Psoas muscle (tissue), 8 donors: ENCODE data around the gene OR11L1. TPM values are rescaled to one million over a fixed set of nuclear protein-coding genes. Genes with fewer than 3 reads are reported as not detected.

ENCODE experiments used
- ATAC-seq, 4 donors: fragments of 200-7000 bp; cut with Tn5 transposase; one replicate each; pipeline ENCODE4 v1.9.1; 2020; ENCODE audit warnings: moderate library complexity in 3 of 4, mild to moderate bottlenecking in 2 of 4
- DNase-seq, 2 donors: peaks; one replicate each; pipeline ENCODE4 v3.0.0-alpha.2; 2020
- H3K27ac ChIP-seq: fragments of 200-600 bp; one replicate; pipeline ENCODE4 v1.8.0; 2022
- H3K27me3 ChIP-seq, 3 donors: fragments of 200-600 bp in 1 of 3; one replicate each; pipeline versions ENCODE4 v1.6.1 to v1.8.0; 2013 to 2022; ENCODE audit warnings: low read length in 2 of 3, mild to moderate bottlenecking in 2 of 3, moderate library complexity in 1 of 3; ENCODE audit not compliant: insufficient read depth in 3 of 3
- H3K36me3 ChIP-seq, 2 donors: fragments of 200-600 bp in 1 of 2; one replicate each; pipeline versions ENCODE4 v1.6.1 to v1.8.0; 2013 to 2022; ENCODE audit warnings: low read depth in 1 of 2, mild to moderate bottlenecking in 1 of 2, moderate library complexity in 1 of 2; ENCODE audit not compliant: insufficient read depth in 1 of 2
- H3K4me1 ChIP-seq: fragments of 200-600 bp; one replicate; pipeline ENCODE4 v1.8.0; 2022
- H3K4me3 ChIP-seq: fragments of 200-600 bp; one replicate; pipeline ENCODE4 v1.8.0; 2022; ENCODE audit warnings: mild to moderate bottlenecking
- H3K9me3 ChIP-seq: fragments of 200-600 bp; one replicate; pipeline ENCODE4 v1.8.0; 2022
- CTCF ChIP-seq: fragments of 200-600 bp; IDR thresholded peaks from one replicate; pipeline ENCODE4 v1.8.0; 2022; ENCODE audit warnings: antibody characterized with exemption
- WGBS, 3 donors: extraction: QIAGEN DNeasy Blood & Tissue Kit; methylation state at CpG; one replicate each; pipeline versions ENCODE4 v1.1.6 to v1.1.7; 2013; 5-methylcytosine and 5-hydroxymethylcytosine counted together
- intact Hi-C, 2 donors: fragments of 100-400 bp; cut with DNase I; formaldehyde crosslinking; loops; one replicate each; pipeline versions ENCODE4 v1.11.0 to v1.14.2; 2022
- polyA plus RNA-seq, 3 donors: library from polyadenylated mRNA; stranded (reverse); fragments of 200-250 nt; gene quantifications; one replicate each; pipeline ENCODE4 v1.2.3, GENCODE V29; 2013
- total RNA-seq, 4 donors: library from RNA; stranded (reverse); fragmentation: NEBNext Ultra II Directional in 2 of 4; extraction: Animal tissue kit (Norgen Biotek cat#: 25700) in 2 of 4; gene quantifications; one replicate each; pipeline versions ENCODE4 v1.2.1 to v1.2.4, GENCODE V29; 2021 to 2023
- donor health status: healthy with polysubstance abuse.
- donor health status: DM: no; HTN: no; CAD: no; lungs with moderate emphysema.
- donor health status: Bipolar disorder and iron deficiency.
- donor health status: healthy.
- donor health status: DM: yes; HTN: yes; CAD: no.
- donor health status: DM: no; HTN: no; CAD: no.
- donor health status: DM: no; HTN: no; CAD: no.
- donor health status: DM: yes; HTN: yes; CAD: no.

Gene OR11L1
- total and polyA plus RNA-seq, 7 donors: not detected

- H3K27me3 ChIP-seq: peaks cover 0 to 31% (median 12%) of the 10 kb centered on the region in 3 donors
- H3K36me3 ChIP-seq: no peaks in the 10 kb centered on the region
- intact Hi-C loops: no loop called here
- WGBS, 3 donors: 83 to 85% (median 84%) methylated on average over 14 of the region's 14 CpGs
- H3K9me3 ChIP-seq: no peaks in the 10 kb centered on the region
- no peaks in the 10 kb centered on the region for H3K4me1 ChIP-seq
- H3K4me3 ChIP-seq: no peak overlapping the region
- H3K27ac ChIP-seq: no peak overlapping the region
- DNase-seq (no peak), ATAC-seq (no peak)
- TF ChIP-seq CTCF: no peak
Measured at GRCh38 chr1:247854899-247855545, 13.3 kb upstream of the OR11L1 start.

GRCh38 chr1:247849616-247850015, 7.9 kb upstream of the OR11L1 start:
- no peak for TF ChIP-seq CTCF
- no peak for ATAC-seq
- intact Hi-C loops: no loop called here

GRCh38 chr1:247848346-247848745, 6.7 kb upstream of the OR11L1 start:
- Histone ChIP-seq H3K27me3 (no peaks in the 10 kb centered on the region), H3K27ac (no peak overlapping the region), H3K4me1 (no peaks in the 10 kb centered on the region), H3K4me3 (no peak overlapping the region), H3K9me3 (no peaks in the 10 kb centered on the region), H3K36me3 (no peaks in the 10 kb centered on the region)
- no peak for TF ChIP-seq CTCF
- intact Hi-C loops: no loop called here
- WGBS, 3 donors: 85 to 91% (median 90%) methylated on average over 7 of the region's 7 CpGs
- DNase-seq (no peak), ATAC-seq (no peak)

More at GRCh38 chr1:247849616-247850015, 7.9 kb upstream of the OR11L1 start:
- 84 to 97% (median 94%) methylated on average over 1 of the region's 1 CpG for WGBS, 3 donors
- H3K4me3 ChIP-seq: no peak overlapping the region
- H3K27me3 ChIP-seq: no peaks in the 10 kb centered on the region
- H3K27ac ChIP-seq: no peak overlapping the region
- H3K9me3 ChIP-seq: no peaks in the 10 kb centered on the region
- H3K4me1 ChIP-seq: no peaks in the 10 kb centered on the region
- DNase-seq: no peak
- H3K36me3 ChIP-seq: no peaks in the 10 kb centered on the region

GRCh38 chr1:247845693-247846017, 4.0 kb upstream of the OR11L1 start:
- DNase-seq (no peak), ATAC-seq (no peak)
- H3K4me3 ChIP-seq: no peak overlapping the region
- intact Hi-C loops: no loop called here
- no peak overlapping the region for H3K27ac ChIP-seq
- no peaks in the 10 kb centered on the region for H3K27me3 ChIP-seq
- no peaks in the 10 kb centered on the region for H3K9me3 ChIP-seq
- no peak for TF ChIP-seq CTCF
- H3K36me3 ChIP-seq: no peaks in the 10 kb centered on the region
- no peaks in the 10 kb centered on the region for H3K4me1 ChIP-seq
- 82 to 87% (median 87%) methylated on average over 5 of the region's 5 CpGs for WGBS, 3 donors

- Histone ChIP-seq H3K4me1 (no peaks in the 10 kb centered on the region), H3K27me3 (no peaks in the 10 kb centered on the region), H3K36me3 (no peaks in the 10 kb centered on the region), H3K9me3 (no peaks in the 10 kb centered on the region), H3K27ac (no peak overlapping the region), H3K4me3 (no peak overlapping the region)
- WGBS, 3 donors: 46 to 60% (median 47%) methylated on average over 12 of the region's 12 CpGs
- no peak for TF ChIP-seq CTCF
- intact Hi-C loops: no loop called here
- DNase-seq: no peak
- ATAC-seq: no peak
Measured at GRCh38 chr1:247845011-247845692, 3.5 kb upstream of the OR11L1 start.
